ENCODE results near the gene MTRFR. TPM values are rescaled to one million over a fixed set of nuclear protein-coding genes. Genes with fewer than 3 reads are reported as not detected.
A peak's percentile ranks its signal among the peaks of the same experiment; 100 is the strongest.

MTRFR gene
- total and polyA plus RNA-seq, 2 donors (not counting 3 experiments of a cell fraction or from before 2014, with no cell fraction given), result 9.1 to 14.4 TPM

DNA sequence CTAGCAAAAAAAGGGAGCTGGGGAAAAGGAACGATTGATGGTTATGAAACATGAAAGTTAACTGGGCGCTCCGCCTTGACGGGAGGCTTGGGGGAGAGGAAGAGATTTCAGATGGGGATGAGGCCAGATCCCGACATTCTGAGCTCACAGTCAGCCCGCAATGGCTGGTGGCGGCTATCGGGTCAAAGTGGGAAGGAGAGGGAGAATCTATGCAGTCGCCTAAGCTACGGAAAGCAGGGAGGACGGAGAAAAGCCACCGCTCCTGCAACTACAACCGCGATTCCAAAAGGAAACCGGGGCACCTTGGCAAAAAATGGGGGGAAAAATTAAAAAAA is 797 bp upstream of the MTRFR start:
- POLR2A ChIA-PET, result interaction anchor here (0.6 to 2.1 kb wide), 29 partner anchors 8 to 706 kb away, joined by 3 to 23 read pairs (median 4); partner anchors contain the start of genes ABCB9, DDX55, KMT5A and KNTC1
- TF ChIP-seq EZH2 (IDR thresholded peaks at IDR 0.05; ENCODE audit: borderline replicate concordance, low read depth, low read length, severe bottlenecking) (no peak), POLR2A (IDR thresholded peaks at IDR 0.05; ENCODE audit: low read depth, low read length) (no peak), FOS (IDR thresholded peaks at IDR 0.05; ENCODE audit: borderline replicate concordance, insufficient read depth, low read length) (no peak), JUN (IDR thresholded peaks at IDR 0.05; ENCODE audit: borderline replicate concordance, insufficient read depth, insufficient read length, low read depth) (no peak), POLR2AphosphoS5 (IDR thresholded peaks at IDR 0.05; ENCODE audit: insufficient read depth, low read depth, low read length) (no peak), MYC (IDR thresholded peaks at IDR 0.05; ENCODE audit: low read depth, low read length) (no peak)
- Histone ChIP-seq H3K9me3 (replicated peaks; ENCODE audit: control insufficient read depth, insufficient read depth, low read length) (no peaks in the 10 kb centered on the region), H3K79me2 (ENCODE audit: control insufficient read depth, insufficient read depth, low read length) (peaks cover 57% of the 10 kb centered on the region), H4K20me1 (replicated peaks; ENCODE audit: control insufficient read depth, extremely low read depth, insufficient read depth, low read length) (no peaks in the 10 kb centered on the region), H3K9ac (replicated peaks; ENCODE audit: extremely low read depth, insufficient read depth, low read length) (peak overlapping the region; percentile 98), H3K4me1 (ENCODE audit: control insufficient read depth, extremely low read depth, insufficient read depth, low read length) (peaks cover 21% of the 10 kb centered on the region), H3K4me3 (replicated peaks in 1 of 3; ENCODE audit: insufficient read depth in 1 of 3, low read depth in 1 of 3, low read length in 3 of 3) (peak overlapping the region; percentile 65 to 100 (median 99)), H3K27ac (ENCODE audit: insufficient read depth, low read depth, low read length) (peak overlapping the region; percentile 86), H3K36me3 (ENCODE audit: control insufficient read depth in 2 of 2, extremely low read depth in 1 of 2, insufficient read depth in 2 of 2, low read length in 2 of 2) (no peaks in the 10 kb centered on the region), H2AFZ (ENCODE audit: low read depth, low read length) (peak overlapping the region; percentile 98), H3K27me3 (ENCODE audit: control insufficient read depth in 2 of 2, insufficient read depth in 2 of 2, low read length in 2 of 2) (no peaks in the 10 kb centered on the region), H3K9me1 (replicated peaks; ENCODE audit: control insufficient read depth, extremely low read depth, insufficient read depth, low read length) (no peaks in the 10 kb centered on the region), H3K4me2 (ENCODE audit: insufficient read depth, low read length) (peak overlapping the region; percentile 97)
- TSS peak; percentile 50 for BruUV-seq (replicated peaks)
- CTCF ChIA-PET, result interaction anchor here (0.6 to 13.1 kb wide), 18 partner anchors 9 to 427 kb away, joined by 3 to 255 read pairs (median 4); partner anchors contain the start of genes DDX55, OGFOD2 and PITPNM2
- no peak for DNase-seq (ENCODE audit: low read depth, low spot score)
- dilution Hi-C loops (cut with MboI; ENCODE audit: extremely low pct_ligation_motif_present, low sequenced_read_pairs) (no loop called here), intact Hi-C loops (cut with micrococcal nuclease) (loop anchor here (2.0 to 5.0 kb wide), 2 partner anchors 80 to 258 kb away; partner anchors contain the start of genes OGFOD2 and PITPNM2)
- no peak for FAIRE-seq
